PC-3 (cell line): ENCODE data around the gene WDR91. TPM values are rescaled to one million over a fixed set of nuclear protein-coding genes. Genes with fewer than 3 reads are reported as not detected.

ENCODE experiments used
- ATAC-seq: fragments of 200-7000 bp; cut with Tn5 transposase; 2 replicates; pipeline ENCODE4 v1.9.1; 2020; ENCODE audit warnings: mild to moderate bottlenecking, moderate library complexity
- BruUV-seq: library from RNA; stranded (reverse); fragments of 400-500 nt; replicated peaks from 2 replicates; lab custom pipeline; 2021; lab: Mats Ljungman, UMichigan
- CTCF ChIA-PET: fragments of 300-600 bp; sonication (Branson Sonifier 250); formaldehyde crosslinking; loops from one replicate; lab custom pipeline; 2022; ENCODE audit warnings: antibody characterized with exemption; lab: Charles Lee
- POLR2A ChIA-PET: fragments of 300-600 bp; sonication (Branson Sonifier 250); formaldehyde crosslinking; loops from one replicate; lab custom pipeline; 2022; ENCODE audit warnings: antibody characterized with exemption; ENCODE audit not compliant: unreplicated experiment; lab: Charles Lee
- DNase-seq: peaks from one replicate; pipeline ENCODE4 v3.0.0-alpha.2; 2015
- H2AFZ ChIP-seq: fragments of 300-600 bp; sonication (generic); 2 replicates; pipeline ENCODE4 v1.6.0; 2016; ENCODE audit warnings: antibody characterized with exemption, low read length
- H3F3A ChIP-seq: fragments of 300-600 bp; sonication (generic); one replicate; pipeline ENCODE4 v1.6.0; 2017; ENCODE audit warnings: antibody characterized with exemption, low read length, control low read depth, mild to moderate bottlenecking; ENCODE audit not compliant: unreplicated experiment
- H3K27ac ChIP-seq: fragments of 300-600 bp; sonication (generic); 2 replicates; pipeline ENCODE4 v1.5.1; 2016; ENCODE audit warnings: mild to moderate bottlenecking, low read length
- H3K27me3 ChIP-seq: fragments of 300-600 bp; sonication (generic); 2 replicates; pipeline ENCODE4 v1.6.1; 2016; ENCODE audit warnings: low read length, mixed read lengths
- H3K36me3 ChIP-seq: fragments of 300-600 bp; sonication (generic); 2 replicates; pipeline ENCODE4 v1.6.1; 2016; ENCODE audit warnings: low read depth, mixed run types, low read length, mixed read lengths
- H3K4me1 ChIP-seq: fragments of 300-600 bp; sonication (generic); 2 replicates; pipeline ENCODE4 v1.5.1; 2016; ENCODE audit warnings: low read length; ENCODE audit not compliant: insufficient read depth
- H3K4me2 ChIP-seq: fragments of 300-600 bp; sonication (generic); 2 replicates; pipeline ENCODE4 v1.6.0; 2016; ENCODE audit warnings: low read length
- H3K4me3 ChIP-seq: fragments of 300-600 bp; sonication (generic); 2 replicates; pipeline ENCODE4 v1.5.1; 2016; ENCODE audit warnings: mild to moderate bottlenecking, low read length, mixed read lengths
- H3K79me2 ChIP-seq: fragments of 300-600 bp; sonication (generic); 2 replicates; pipeline ENCODE4 v1.6.1; 2017; ENCODE audit warnings: low read length, mixed read lengths
- H3K9ac ChIP-seq: fragments of 300-600 bp; sonication (generic); 2 replicates; pipeline ENCODE4 v1.6.0; 2016; ENCODE audit warnings: mild to moderate bottlenecking, low read length
- H3K9me2 ChIP-seq: fragments of 300-600 bp; sonication (generic); replicated peaks from 2 replicates; pipeline ENCODE4 v1.6.1; 2016; ENCODE audit warnings: mixed run types, low read length, mixed read lengths
- H3K9me3 ChIP-seq: fragments of 300-600 bp; sonication (generic); 2 replicates; pipeline ENCODE4 v1.6.1; 2016; ENCODE audit warnings: low read length, mixed read lengths
- H4K20me1 ChIP-seq: fragments of 300-600 bp; sonication (generic); 2 replicates; pipeline ENCODE4 v1.6.1; 2016; ENCODE audit warnings: low read length, mixed read lengths
- EZH2 ChIP-seq: fragments of 300-600 bp; sonication (generic); IDR thresholded peaks from one replicate; pipeline ENCODE4 v1.6.1; 2017; ENCODE audit warnings: antibody characterized with exemption, mild to moderate bottlenecking, low read length; ENCODE audit not compliant: unreplicated experiment
- EZH2phosphoT487 ChIP-seq: fragments of 300-600 bp; sonication (generic); IDR thresholded peaks from 2 replicates; pipeline ENCODE4 v1.6.1; 2018; ENCODE audit warnings: mild to moderate bottlenecking, antibody characterized with exemption, low read length, borderline replicate concordance
- intact Hi-C: fragments of 100-400 bp; cut with micrococcal nuclease; formaldehyde crosslinking; loops from 2 replicates; pipeline ENCODE4 v1.9.0; 2023
- total RNA-seq: library from RNA; depleted of rRNA; stranded (reverse); fragments of >200 nt; gene quantifications from 2 replicates; pipeline ENCODE4 v1.2.3, GENCODE V29; 2014
- TF ChIP-seq, protein P1 (sequence below): fragments of 300-600 bp; sonication (generic); conservative IDR thresholded peaks from 2 replicates; pipeline ENCODE4 v1.5.1; 2017; ENCODE audit warnings: antibody characterized with exemption, low read depth, mild to moderate bottlenecking, low read length

The WDR91 gene
- total RNA-seq, 1 experiment from 2014 or later = 12.3 TPM

DNA sequence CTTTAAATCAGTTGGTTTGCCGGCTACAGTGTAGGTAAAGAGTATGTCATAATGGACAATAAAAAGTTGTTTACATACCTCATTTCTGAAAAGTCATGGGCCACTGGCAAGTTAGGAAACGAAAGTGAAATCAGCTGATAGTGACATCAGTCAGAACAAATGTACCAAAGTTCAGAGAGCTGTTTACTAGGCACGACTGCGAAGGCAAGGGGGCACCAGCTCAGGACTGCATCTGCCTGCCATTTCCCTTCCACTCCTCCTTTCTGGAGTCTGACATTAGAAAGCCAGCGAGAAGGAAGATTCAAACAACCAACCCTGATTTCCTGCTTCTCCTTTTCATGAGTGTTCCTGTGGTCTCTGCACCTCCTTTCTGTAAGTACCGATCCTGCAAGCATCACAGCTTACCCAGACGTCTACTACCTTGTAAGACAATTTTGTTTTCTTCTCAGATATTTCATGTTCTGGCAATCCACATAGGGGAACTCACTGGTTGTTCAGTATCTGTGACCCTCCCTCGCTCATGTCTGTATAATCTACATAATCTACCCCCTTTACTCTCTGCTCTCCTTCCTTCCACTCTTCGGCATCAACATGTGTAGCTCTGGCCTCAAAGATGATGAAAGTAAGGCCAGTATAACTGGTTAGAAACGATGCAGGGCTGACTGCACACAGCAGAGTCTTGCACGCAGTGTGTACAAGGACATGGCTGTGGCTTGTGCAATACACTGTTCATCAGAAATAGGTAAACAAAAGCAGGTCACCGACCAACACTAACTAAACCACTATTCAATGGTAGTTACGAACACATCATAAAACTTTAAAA, 63.2 kb downstream of the WDR91 start, which contains the start of gene TMEM140:
Gene TMEM140 (plus strand): TSS at position 174 of the 823 bp plus-strand sequence. CDS start 16,370 bp downstream, outside the sequence.
- ATAC-seq (peak; percentile 80), DNase-seq (peak; percentile 75)
- peak within 1 kb of the TSS; percentile 38 for H3K9ac ChIP-seq
- CTCF ChIA-PET = interaction anchor here (0.6 kb wide), 1 partner anchor 164 kb away, joined by 4 read pairs; no protein-coding TSS in a partner anchor
- POLR2A ChIA-PET = no interaction called here
- H3F3A ChIP-seq = no peaks in the 10 kb centered on the region
- intact Hi-C loops = loop anchor here (1.0 kb wide), 3 partner anchors 22 to 534 kb away; partner anchors contain the start of genes AGBL3 and CYREN
- H3K36me3 ChIP-seq = no peaks in the 10 kb centered on the region
- peak within 1 kb of the TSS; percentile 76 for H3K27ac ChIP-seq
- H3K79me2 ChIP-seq = no peaks in the 10 kb centered on the region
- BruUV-seq = TSS peak; percentile 62
- TF ChIP-seq, protein P1, sequence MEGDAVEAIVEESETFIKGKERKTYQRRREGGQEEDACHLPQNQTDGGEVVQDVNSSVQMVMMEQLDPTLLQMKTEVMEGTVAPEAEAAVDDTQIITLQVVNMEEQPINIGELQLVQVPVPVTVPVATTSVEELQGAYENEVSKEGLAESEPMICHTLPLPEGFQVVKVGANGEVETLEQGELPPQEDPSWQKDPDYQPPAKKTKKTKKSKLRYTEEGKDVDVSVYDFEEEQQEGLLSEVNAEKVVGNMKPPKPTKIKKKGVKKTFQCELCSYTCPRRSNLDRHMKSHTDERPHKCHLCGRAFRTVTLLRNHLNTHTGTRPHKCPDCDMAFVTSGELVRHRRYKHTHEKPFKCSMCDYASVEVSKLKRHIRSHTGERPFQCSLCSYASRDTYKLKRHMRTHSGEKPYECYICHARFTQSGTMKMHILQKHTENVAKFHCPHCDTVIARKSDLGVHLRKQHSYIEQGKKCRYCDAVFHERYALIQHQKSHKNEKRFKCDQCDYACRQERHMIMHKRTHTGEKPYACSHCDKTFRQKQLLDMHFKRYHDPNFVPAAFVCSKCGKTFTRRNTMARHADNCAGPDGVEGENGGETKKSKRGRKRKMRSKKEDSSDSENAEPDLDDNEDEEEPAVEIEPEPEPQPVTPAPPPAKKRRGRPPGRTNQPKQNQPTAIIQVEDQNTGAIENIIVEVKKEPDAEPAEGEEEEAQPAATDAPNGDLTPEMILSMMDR = no peak
- no peak for TF ChIP-seq EZH2
- no peak for TF ChIP-seq EZH2phosphoT487
- H4K20me1 ChIP-seq = no peaks in the 10 kb centered on the region
- no peaks in the 10 kb centered on the region for H3K9me3 ChIP-seq
- H3K4me2 ChIP-seq = peak within 1 kb of the TSS; percentile 75
- peak within 1 kb of the TSS; percentile 68 for H2AFZ ChIP-seq
- H3K4me3 ChIP-seq = peak within 1 kb of the TSS; percentile 64
- no peaks in the 10 kb centered on the region for H3K9me2 ChIP-seq
- H3K27me3 ChIP-seq = no peaks in the 10 kb centered on the region
- H3K4me1 ChIP-seq = peaks cover 22% of the 10 kb centered on the region

DNA sequence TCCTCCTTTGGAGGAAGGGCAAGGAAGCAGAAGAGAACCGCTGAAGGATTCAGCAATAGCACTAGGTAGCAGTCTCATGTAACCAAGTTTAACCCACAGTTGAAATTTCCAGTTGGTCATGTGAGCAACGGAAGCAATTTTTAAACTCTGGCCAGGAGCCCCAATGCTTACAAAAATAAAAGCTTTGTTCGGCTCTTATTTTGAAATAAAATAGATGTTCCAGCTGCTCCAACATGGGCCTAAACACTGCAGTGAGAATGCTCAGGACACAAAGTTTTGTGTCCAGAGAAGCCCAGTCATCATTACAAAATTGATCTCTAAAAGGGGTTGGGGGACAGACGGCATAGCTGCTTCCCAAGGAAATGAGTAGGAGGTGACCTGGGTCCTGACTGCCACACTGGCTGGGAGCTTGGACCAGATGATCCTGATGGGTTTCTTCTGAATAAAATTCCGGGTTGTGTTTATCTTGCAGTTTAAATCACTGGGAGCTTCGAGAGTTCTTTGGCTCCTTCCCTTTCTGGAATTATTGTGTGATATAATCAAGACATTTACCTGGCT, 63.9 kb downstream of the WDR91 start:
- Histone ChIP-seq H4K20me1 (no peaks in the 10 kb centered on the region), H3K9me2 (no peaks in the 10 kb centered on the region), H2AFZ (peak overlapping the region; percentile 68), H3K9ac (peak overlapping the region; percentile 38), H3K27ac (peak overlapping the region; percentile 76), H3K4me2 (peak overlapping the region; percentile 75), H3F3A (no peaks in the 10 kb centered on the region), H3K9me3 (no peaks in the 10 kb centered on the region), H3K4me1 (peaks cover 22% of the 10 kb centered on the region), H3K79me2 (no peaks in the 10 kb centered on the region), H3K36me3 (no peaks in the 10 kb centered on the region), H3K27me3 (no peaks in the 10 kb centered on the region), H3K4me3 (peak overlapping the region; percentile 64)
- ChIA-PET CTCF (no interaction called here), POLR2A (no interaction called here)
- BruUV-seq = TSS peak; percentile 85
- TF ChIP-seq EZH2 = no peak
- TF ChIP-seq, protein P1 = no peak
- no peak for TF ChIP-seq EZH2phosphoT487
- DNase-seq (no peak), ATAC-seq (no peak; the same call in 1 of the 2 replicates)
- intact Hi-C loops = loop anchor here (1.0 kb wide), 2 partner anchors 161 to 533 kb away; partner anchors contain the start of gene AGBL3
